ENCODE data around the gene TNRC6A.
"Not testable (repeated sequence)": the region's sequence is repeated elsewhere in the genome, so short reads cannot be mapped to it uniquely, and the experiment has no call there.

The TNRC6A gene

GRCh38 chr16:24801761-24802302, 72.4 kb downstream of the TNRC6A start:
- TF ChIP-seq CTCF (IDR thresholded peaks at IDR 0.05): no peak
- no peak overlapping the region for H3K4me2 ChIP-seq (ENCODE audit: low read length)

GRCh38 chr16:24805484-24805883, 76.0 kb downstream of the TNRC6A start:
- H3K4me1 ChIP-seq: no peaks in the 10 kb centered on the region
- H3K4me3 ChIP-seq (ENCODE audit: low read depth, low read length): no peak overlapping the region
- no peak overlapping the region for H3K4me2 ChIP-seq (ENCODE audit: low read length)
- H2AFZ ChIP-seq: no peak overlapping the region
- no peak overlapping the region for H3K27ac ChIP-seq
- H3K36me3 ChIP-seq (ENCODE audit: control insufficient read depth, insufficient read depth, low read length): no peaks in the 10 kb centered on the region
- no peak for TF ChIP-seq CTCF (IDR thresholded peaks at IDR 0.05)
- no peak overlapping the region for H3K9ac ChIP-seq
- no peaks in the 10 kb centered on the region for H3K9me3 ChIP-seq (ENCODE audit: control insufficient read depth, low read length)
- peaks cover 3% of the 10 kb centered on the region for H3K79me2 ChIP-seq
- no peaks in the 10 kb centered on the region for H3K27me3 ChIP-seq (ENCODE audit: control insufficient read depth, insufficient read depth, low read length)

More at GRCh38 chr16:24801761-24802302, 72.4 kb downstream of the TNRC6A start:
- no peak overlapping the region for H3K9ac ChIP-seq
- H3K27ac ChIP-seq: no peak overlapping the region
- H3K36me3 ChIP-seq (ENCODE audit: control insufficient read depth, insufficient read depth, low read length): no peaks in the 10 kb centered on the region
- H3K27me3 ChIP-seq (ENCODE audit: control insufficient read depth, insufficient read depth, low read length): no peaks in the 10 kb centered on the region
- H3K4me1 ChIP-seq: no peaks in the 10 kb centered on the region
- H3K4me3 ChIP-seq (ENCODE audit: low read depth, low read length): no peak overlapping the region
- H3K79me2 ChIP-seq: peaks cover 8% of the 10 kb centered on the region
- H3K9me3 ChIP-seq (ENCODE audit: control insufficient read depth, low read length): no peaks in the 10 kb centered on the region
- H2AFZ ChIP-seq: no peak overlapping the region

- no peak overlapping the region for H3K27ac ChIP-seq
- H2AFZ ChIP-seq: no peak overlapping the region
- no peak overlapping the region for H3K4me3 ChIP-seq (ENCODE audit: low read depth, low read length)
- no peaks in the 10 kb centered on the region for H3K27me3 ChIP-seq (ENCODE audit: control insufficient read depth, insufficient read depth, low read length)
- H3K9ac ChIP-seq: no peak overlapping the region
- no peak for TF ChIP-seq CTCF (IDR thresholded peaks at IDR 0.05)
- H3K36me3 ChIP-seq (ENCODE audit: control insufficient read depth, insufficient read depth, low read length): no peaks in the 10 kb centered on the region
- no peaks in the 10 kb centered on the region for H3K79me2 ChIP-seq
- no peak overlapping the region for H3K4me2 ChIP-seq (ENCODE audit: low read length)
- no peaks in the 10 kb centered on the region for H3K9me3 ChIP-seq (ENCODE audit: control insufficient read depth, low read length)
- no peaks in the 10 kb centered on the region for H3K4me1 ChIP-seq
These were observed 77.8 kb downstream of the TNRC6A start for GRCh38 chr16:24807301-24807700.

- H3K4me1 ChIP-seq: no peaks in the 10 kb centered on the region
- no peaks in the 10 kb centered on the region for H3K36me3 ChIP-seq (ENCODE audit: control insufficient read depth, insufficient read depth, low read length)
- no peak overlapping the region for H3K27ac ChIP-seq
- H3K9ac ChIP-seq: no peak overlapping the region
- no peak overlapping the region for H3K4me3 ChIP-seq (ENCODE audit: low read depth, low read length)
- H3K27me3 ChIP-seq (ENCODE audit: control insufficient read depth, insufficient read depth, low read length): no peaks in the 10 kb centered on the region
- H3K9me3 ChIP-seq (ENCODE audit: control insufficient read depth, low read length): no peaks in the 10 kb centered on the region
- no peak overlapping the region for H2AFZ ChIP-seq
- H3K79me2 ChIP-seq: peaks cover 2% of the 10 kb centered on the region
- H3K4me2 ChIP-seq (ENCODE audit: low read length): no peak overlapping the region
- no peak for TF ChIP-seq CTCF (IDR thresholded peaks at IDR 0.05)
These were observed 81.7 kb downstream of the TNRC6A start for GRCh38 chr16:24810951-24811843.

GRCh38 chr16:24812813-24813212, 83.4 kb downstream of the TNRC6A start:
- H3K9me3 ChIP-seq (ENCODE audit: control insufficient read depth, low read length); H3K79me2 ChIP-seq; H3K9ac ChIP-seq; H2AFZ ChIP-seq; H3K4me1 ChIP-seq; H3K4me2 ChIP-seq (ENCODE audit: low read length); H3K27me3 ChIP-seq (ENCODE audit: control insufficient read depth, insufficient read depth, low read length); H3K27ac ChIP-seq; H3K4me3 ChIP-seq (ENCODE audit: low read depth, low read length); H3K36me3 ChIP-seq (ENCODE audit: control insufficient read depth, insufficient read depth, low read length): not testable (repeated sequence)

Measured in parathyroid adenoma (tissue), 2 donors.